ENCODE data around the gene LRMDA. TPM values are rescaled to one million over a fixed set of nuclear protein-coding genes. Genes with fewer than 3 reads are reported as not detected.
"Not testable (repeated sequence)": the region's sequence is repeated elsewhere in the genome, so short reads cannot be mapped to it uniquely, and the experiment has no call there.

The LRMDA gene
- total RNA-seq, 1 experiment from 2014 or later, result 4.8 TPM

GRCh38 chr10:76141376-76141775 lies 710.0 kb downstream of the LRMDA start (continued):
- no peak for TF ChIP-seq REST (IDR thresholded peaks at IDR 0.05; ENCODE audit: low read depth)
- TF ChIP-seq EZH2 (IDR thresholded peaks at IDR 0.05), result no peak
- no peak for TF ChIP-seq EGR1 (IDR thresholded peaks at IDR 0.05; ENCODE audit: low read depth)
- no peak for TF ChIP-seq YY1 (IDR thresholded peaks at IDR 0.05; ENCODE audit: extremely low read depth, insufficient replicate concordance, low read depth, low read length)
- TF ChIP-seq SIN3A (IDR thresholded peaks at IDR 0.05; ENCODE audit: low read depth), result no peak
- no peak for TF ChIP-seq TCF7L2 (IDR thresholded peaks at IDR 0.05; ENCODE audit: borderline replicate concordance, extremely low read depth, insufficient read depth, insufficient read length)
- TF ChIP-seq JUND (IDR thresholded peaks at IDR 0.05), result no peak

DNA sequence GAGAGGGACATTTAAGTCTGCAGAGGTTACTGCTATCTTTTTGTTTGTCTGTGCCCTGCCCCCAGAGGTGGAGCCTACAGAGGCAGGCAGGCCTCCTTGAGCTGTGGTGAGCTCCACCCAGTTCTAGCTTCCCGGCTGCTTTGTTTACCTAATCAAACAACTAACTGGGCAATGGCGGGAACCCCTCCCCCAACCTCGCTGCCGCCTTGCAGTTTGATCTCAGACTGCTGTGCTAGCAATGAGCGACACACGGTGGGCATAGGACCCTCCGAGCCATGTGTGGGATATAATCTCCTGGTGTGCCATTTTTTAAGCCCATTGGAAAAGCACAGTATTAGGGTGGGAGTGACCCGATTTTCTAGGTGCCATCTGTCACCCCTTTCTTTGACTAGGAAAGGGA lies 716.8 kb downstream of the LRMDA start:
- BruUV-seq (replicated peaks); H3K4me2 ChIP-seq (ENCODE audit: low read length); POLR2A ChIA-PET; RAD21 ChIA-PET (ENCODE audit: low non-redundant PET in 1 of 2, low total read pairs in 2 of 2, uncharacterized antibody in 2 of 2, unreplicated experiment in 2 of 2); ATAC-seq; CTCF ChIA-PET; DNase-seq (ENCODE audit: low read depth, low spot score); H2AFZ ChIP-seq (ENCODE audit: low read depth, low read length, poor library complexity, severe bottlenecking); H3K9me2 ChIP-seq (ENCODE audit: insufficient read depth); H3K9me3 ChIP-seq (ENCODE audit: control insufficient read depth in 1 of 2, insufficient read depth in 1 of 2, low read depth in 1 of 2, low read length in 2 of 2); H3K4me3 ChIP-seq (replicated peaks in 1 of 2; ENCODE audit: low read depth in 1 of 2, low read length in 2 of 2); H3K9ac ChIP-seq (ENCODE audit: low read length); H3K27ac ChIP-seq (ENCODE audit: low read depth, low read length); H3K4me1 ChIP-seq (ENCODE audit: control insufficient read depth in 1 of 2, insufficient read depth in 2 of 2, low read length in 2 of 2); H3K79me2 ChIP-seq (ENCODE audit: insufficient read depth, low read length); H3K27me3 ChIP-seq (ENCODE audit: insufficient read depth, low read length); H3K36me3 ChIP-seq (ENCODE audit: control insufficient read depth in 1 of 2, insufficient read depth in 2 of 2, low read length in 2 of 2); H4K20me1 ChIP-seq (ENCODE audit: insufficient read depth): not testable (repeated sequence)
- intact Hi-C loops (cut with micrococcal nuclease), result loop anchor here (5.0 kb wide), 1 partner anchor 354 kb away; no protein-coding TSS in a partner anchor

Data from HCT116 (cell line).